Neural progenitor cell (in vitro differentiated cells): ENCODE measurements around the gene NOL3.

Source experiments
- EZH2 ChIP-seq: fragments of 200-600 bp; sonication (generic); IDR thresholded peaks from 2 replicates; pipeline ENCODE4 v1.6.1; 2017; ENCODE audit warnings: antibody characterized with exemption, mild to moderate bottlenecking, moderate library complexity
- EZH2phosphoT487 ChIP-seq: fragments of 200-600 bp; sonication (generic); IDR thresholded peaks from 2 replicates; pipeline ENCODE4 v1.6.1; 2017; ENCODE audit warnings: antibody characterized with exemption
- TF ChIP-seq, protein P1 (sequence below): fragments of 200-600 bp; sonication (generic); IDR thresholded peaks from 2 replicates; pipeline ENCODE4 v1.5.1; 2017; ENCODE audit warnings: antibody characterized with exemption, mild to moderate bottlenecking

DNA sequence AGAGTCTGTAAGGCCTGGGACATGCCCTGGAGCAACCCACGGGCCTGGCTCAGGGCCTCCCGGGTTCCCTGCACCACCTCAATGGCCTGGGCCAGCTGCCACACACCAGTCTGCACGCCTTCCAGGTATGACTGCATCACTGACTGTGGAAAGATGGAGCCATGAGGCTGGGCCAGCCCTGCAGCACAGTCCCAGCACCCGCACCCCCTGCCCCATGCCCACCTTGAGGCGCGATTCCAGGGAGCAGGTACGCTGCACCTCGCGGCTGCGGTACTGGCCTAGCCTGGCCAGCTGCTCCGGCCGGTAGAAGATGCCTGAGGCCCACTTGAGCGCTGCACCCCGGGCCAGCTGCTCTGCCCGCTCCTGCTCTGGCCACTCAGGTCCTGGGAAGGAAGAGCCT, 18.5 kb downstream of the NOL3 start:
- TF ChIP-seq, protein P1, sequence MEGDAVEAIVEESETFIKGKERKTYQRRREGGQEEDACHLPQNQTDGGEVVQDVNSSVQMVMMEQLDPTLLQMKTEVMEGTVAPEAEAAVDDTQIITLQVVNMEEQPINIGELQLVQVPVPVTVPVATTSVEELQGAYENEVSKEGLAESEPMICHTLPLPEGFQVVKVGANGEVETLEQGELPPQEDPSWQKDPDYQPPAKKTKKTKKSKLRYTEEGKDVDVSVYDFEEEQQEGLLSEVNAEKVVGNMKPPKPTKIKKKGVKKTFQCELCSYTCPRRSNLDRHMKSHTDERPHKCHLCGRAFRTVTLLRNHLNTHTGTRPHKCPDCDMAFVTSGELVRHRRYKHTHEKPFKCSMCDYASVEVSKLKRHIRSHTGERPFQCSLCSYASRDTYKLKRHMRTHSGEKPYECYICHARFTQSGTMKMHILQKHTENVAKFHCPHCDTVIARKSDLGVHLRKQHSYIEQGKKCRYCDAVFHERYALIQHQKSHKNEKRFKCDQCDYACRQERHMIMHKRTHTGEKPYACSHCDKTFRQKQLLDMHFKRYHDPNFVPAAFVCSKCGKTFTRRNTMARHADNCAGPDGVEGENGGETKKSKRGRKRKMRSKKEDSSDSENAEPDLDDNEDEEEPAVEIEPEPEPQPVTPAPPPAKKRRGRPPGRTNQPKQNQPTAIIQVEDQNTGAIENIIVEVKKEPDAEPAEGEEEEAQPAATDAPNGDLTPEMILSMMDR, result no peak
- TF ChIP-seq EZH2, result no peak
- TF ChIP-seq EZH2phosphoT487, result no peak
